HG03108 (cell line): Measurements from ENCODE around the gene GGCX.
"Not testable (repeated sequence)": the region's sequence is repeated elsewhere in the genome, so short reads cannot be mapped to it uniquely, and the experiment has no call there.

ENCODE experiments used
- ATAC-seq: cut with Tn5 transposase; IDR thresholded peaks from one replicate; pipeline ENCODE4 v1.9.1; 2021; ENCODE audit warnings: moderate library complexity; ENCODE audit not compliant: unreplicated experiment

GGCX gene

GRCh38 chr2:85594715-85595300 lies 33.5 kb upstream of the GGCX start:
- ATAC-seq = no peak

- no peak for ATAC-seq
Observed at GRCh38 chr2:85593023-85593422, 31.7 kb upstream of the GGCX start.

- not testable (repeated sequence) for ATAC-seq
Observed at GRCh38 chr2:85592299-85592698, 31.0 kb upstream of the GGCX start.

GRCh38 chr2:85591563-85591962 lies 30.3 kb upstream of the GGCX start:
- no peak for ATAC-seq

- no peak for ATAC-seq
Observed at GRCh38 chr2:85590950-85591349, 29.7 kb upstream of the GGCX start.

GRCh38 chr2:85589982-85590791 lies 28.9 kb upstream of the GGCX start:
- ATAC-seq = no peak

GRCh38 chr2:85589181-85589580 lies 27.9 kb upstream of the GGCX start:
- no peak for ATAC-seq

GRCh38 chr2:85588645-85589044 lies 27.4 kb upstream of the GGCX start:
- no peak for ATAC-seq

- ATAC-seq = no peak
Observed at GRCh38 chr2:85588236-85588635, 26.9 kb upstream of the GGCX start.

GRCh38 chr2:85585781-85586105 lies 24.4 kb upstream of the GGCX start:
- no peak for ATAC-seq

- ATAC-seq = peak; percentile 36
Observed at GRCh38 chr2:85584857-85585780, 23.8 kb upstream of the GGCX start.

GRCh38 chr2:85584354-85584856 lies 23.1 kb upstream of the GGCX start, which contains the start of gene VAMP5:
VAMP5 (plus strand) TSS chr2:85584431; CDS start chr2:85584491, 60 bp downstream.
- ATAC-seq = peak; percentile 52

GRCh38 chr2:85583667-85584353 lies 22.5 kb upstream of the GGCX start:
- no peak for ATAC-seq

GRCh38 chr2:85582492-85582891 lies 21.2 kb upstream of the GGCX start:
- ATAC-seq = no peak

- ATAC-seq = no peak
Observed at GRCh38 chr2:85580206-85580605, 18.9 kb upstream of the GGCX start.

GRCh38 chr2:85579266-85579935 lies 18.1 kb upstream of the GGCX start:
- no peak for ATAC-seq

- ATAC-seq = no peak
Observed at GRCh38 chr2:85578243-85579180, 17.2 kb upstream of the GGCX start.

GRCh38 chr2:85577386-85578242 lies 16.3 kb upstream of the GGCX start, which contains the start of gene VAMP8:
VAMP8 (plus strand) TSS chr2:85577586; CDS start chr2:85577647, 61 bp downstream.
- peak; percentile 56 for ATAC-seq
